NCI-H1436 (cell line): ENCODE measurements around the gene TMEM54.
"Not testable (repeated sequence)": the region's sequence is repeated elsewhere in the genome, so short reads cannot be mapped to it uniquely, and the experiment has no call there.

Experiments used
- DNase-seq: peaks from one replicate; lab custom pipeline; 2025; lab: John Stamatoyannopoulos, UW

TMEM54 gene

DNA sequence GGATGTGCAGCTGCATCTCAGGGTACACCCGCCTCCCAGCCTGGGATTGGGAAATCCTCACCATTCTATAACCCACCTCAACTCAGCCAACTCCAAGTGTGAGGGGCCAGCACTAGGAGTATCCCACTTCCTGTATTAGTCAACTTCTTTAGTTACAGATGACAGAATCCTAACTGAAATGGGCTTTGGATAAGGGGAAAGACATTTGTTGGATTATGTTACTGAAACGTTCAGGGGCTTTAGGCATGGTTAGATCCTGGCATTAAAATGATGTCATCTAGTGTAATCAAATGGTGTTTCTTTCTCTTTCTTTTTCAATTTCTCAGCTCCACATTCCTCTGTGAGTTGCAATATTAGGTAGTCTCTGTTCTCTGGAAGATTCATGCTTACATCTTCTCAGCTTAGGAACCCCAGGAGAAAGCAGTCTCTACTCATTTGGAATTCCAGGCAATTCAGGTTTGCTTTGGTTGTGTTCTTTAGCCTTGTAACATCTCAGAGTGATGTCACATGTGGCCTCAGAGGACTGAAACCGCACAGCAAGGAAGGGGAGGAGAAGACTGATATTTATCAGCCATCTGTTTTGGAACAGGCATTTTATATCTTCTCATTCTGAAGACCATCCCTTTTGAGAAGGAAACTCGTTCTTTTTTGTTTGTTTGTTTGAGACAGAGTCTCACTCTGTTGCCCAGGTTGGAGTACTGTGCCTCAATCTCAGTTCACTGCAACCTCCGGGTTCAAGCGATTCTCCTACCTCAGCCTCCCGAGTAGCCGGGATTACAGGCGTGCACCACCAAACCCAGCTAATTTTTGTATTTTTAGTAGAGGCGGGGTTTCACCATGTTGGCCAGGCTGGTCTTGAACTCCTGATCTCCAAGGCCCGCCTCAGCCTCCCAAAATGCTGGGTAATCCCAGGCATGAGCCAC is 18.9 kb upstream of the TMEM54 start:
- no peak for DNase-seq

DNA sequence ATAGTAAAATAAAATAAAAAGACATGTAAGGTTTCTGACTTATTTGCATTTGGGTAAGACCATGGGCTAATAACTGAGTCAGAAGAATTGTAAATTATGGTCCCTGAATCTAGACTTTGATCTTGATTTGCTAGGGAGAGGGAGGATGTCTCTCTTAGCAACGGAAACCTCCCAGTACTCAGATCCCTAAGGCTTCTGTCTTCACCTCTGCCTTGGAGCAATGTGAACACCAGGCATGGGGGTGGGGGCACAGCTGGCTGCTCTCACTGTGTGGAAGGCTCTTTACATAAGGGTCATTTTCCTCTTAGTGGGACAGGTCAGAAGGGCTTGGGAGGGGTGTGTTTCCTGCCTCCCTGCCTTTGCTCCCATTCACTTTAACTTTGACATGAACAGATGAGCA is 17.0 kb upstream of the TMEM54 start:
- DNase-seq: no peak

DNA sequence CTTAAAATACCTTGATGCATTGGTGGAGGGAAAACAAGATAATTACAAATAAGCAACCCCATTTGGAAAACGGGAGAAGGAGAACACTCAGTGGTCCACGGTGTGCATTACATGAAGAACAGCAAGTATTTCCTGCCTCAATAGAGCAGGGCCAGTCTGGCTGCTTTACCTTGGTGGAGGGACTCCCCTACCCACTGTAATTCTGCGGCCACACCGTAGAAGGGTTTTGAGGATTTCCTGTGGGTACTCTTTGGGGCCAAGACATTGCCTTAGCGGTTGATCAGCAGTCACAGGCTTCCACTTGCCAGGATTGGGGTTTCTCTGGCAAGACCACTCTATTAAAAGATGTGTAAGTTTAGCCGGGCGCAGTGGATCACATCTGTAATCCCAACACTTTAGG is 16.3 kb upstream of the TMEM54 start:
- no peak for DNase-seq

DNA sequence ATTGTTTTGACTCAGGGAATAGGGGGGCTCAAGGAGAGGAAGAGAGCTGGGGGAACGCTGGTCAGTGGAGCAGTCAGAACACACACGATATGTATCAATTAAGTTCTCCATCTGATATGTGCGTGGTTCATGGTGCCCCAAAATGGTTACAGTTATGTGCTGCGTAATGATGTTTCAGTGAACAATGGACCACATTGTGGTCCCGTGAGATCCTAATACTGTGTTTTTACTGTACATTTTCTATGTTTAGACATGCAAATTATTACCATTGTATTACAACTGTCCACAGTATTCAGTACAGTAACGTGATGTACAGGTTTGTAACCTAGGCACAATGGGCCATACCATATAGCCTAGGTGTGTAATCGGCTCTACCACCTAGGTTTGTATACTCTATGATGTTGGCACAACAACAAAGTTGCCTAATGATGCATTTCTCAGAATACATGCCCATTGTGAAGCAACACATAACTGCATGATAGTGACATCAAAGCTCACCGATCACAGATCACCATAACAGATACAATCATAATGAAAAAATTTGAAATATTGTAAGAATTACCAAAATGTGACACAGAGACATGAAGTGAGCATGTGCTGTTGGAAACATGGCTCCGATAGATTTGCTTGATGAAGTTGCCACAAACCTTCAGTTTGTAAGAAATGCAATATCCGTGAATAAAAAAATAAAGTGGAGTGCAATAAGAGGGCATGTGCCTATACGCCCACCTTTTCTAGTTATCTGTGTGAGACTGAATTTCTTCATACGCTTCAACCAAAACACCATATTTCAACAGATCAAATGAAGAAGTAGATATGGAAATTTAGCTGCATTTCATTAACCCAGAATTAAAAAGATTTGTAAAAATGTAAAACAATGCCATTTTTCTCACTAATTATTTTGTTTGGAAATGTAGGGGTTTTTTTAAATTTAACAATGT is 14.8 kb upstream of the TMEM54 start:
- no peak for DNase-seq

DNA sequence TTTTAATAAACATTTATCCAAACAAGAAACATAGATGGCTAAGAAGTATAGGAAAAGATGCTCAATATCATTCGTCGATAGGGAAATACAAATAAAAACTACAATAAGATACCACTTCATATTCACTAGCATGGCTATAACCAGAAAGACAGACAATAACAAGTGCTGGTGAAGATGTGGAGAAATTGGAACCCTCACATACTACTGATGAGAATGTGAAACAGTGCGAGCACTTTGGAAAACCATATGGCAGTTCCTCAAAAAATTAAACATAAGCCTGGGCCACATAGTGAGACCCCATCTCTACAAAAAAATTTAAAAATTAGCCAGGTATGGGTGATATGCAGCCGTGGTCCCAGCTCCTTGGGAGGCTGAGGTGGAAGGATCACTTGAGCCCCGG is 9.1 kb upstream of the TMEM54 start:
- no peak for DNase-seq

DNA sequence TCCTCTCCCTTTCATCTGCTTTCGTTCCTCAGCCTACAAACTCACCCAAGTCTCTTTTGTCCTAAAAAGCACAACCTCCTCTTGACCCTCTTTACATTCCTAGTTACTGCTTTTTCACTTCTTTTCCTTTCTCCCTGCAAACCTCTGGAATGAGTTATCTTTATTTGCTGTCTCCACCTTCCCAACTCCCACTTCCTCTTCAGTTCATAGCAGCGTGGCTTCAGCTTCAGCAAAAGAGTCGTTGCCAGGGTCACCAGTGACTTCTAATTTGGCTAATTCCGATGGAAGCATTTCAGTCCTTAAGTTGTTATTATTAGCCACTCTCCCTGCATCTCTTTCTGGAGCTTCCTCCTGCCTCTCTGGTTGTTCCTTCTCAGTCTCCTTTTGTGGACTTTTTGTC is 6.2 kb upstream of the TMEM54 start:
- no peak for DNase-seq

DNA sequence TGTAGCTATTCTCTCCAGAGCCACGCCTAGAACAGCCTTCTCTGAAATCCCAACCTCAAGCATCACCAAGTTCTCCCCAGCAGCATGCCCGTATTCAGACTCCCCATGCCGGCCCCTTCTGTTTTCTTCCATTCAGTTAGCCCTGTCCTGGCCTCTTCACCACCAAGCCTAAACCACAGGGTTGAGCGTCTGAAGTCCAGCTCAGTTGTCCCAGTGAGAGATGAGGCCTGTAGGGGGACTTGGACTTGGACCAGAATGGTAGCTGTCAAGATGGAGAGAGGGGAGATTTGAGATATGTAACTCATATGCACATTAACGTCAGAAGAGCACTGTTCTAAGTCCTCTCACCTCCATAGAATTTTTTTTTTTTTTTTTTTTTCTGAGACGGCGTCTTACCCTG is 5.5 kb upstream of the TMEM54 start:
- DNase-seq: no peak

DNA sequence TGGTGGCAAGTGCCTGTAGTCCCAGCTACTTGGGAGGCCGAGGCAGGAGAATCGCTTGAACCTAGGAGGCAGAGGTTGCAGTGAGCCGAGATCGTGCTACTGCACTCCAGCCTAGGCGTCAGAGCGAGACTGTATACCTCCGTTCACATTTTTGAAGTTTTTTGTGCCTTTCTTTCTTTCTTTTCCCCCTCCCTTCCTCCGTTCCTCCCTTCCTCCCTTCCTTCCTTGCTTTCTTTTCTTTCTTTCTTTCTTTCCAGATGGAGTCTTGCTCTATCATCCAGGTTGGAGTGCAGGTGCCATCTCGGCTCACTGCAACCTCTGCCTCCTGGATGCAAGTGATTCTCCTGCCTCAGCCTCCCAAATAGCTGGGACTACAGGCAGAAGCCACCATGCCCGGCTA is 4.4 kb upstream of the TMEM54 start:
- not testable (repeated sequence) for DNase-seq

DNA sequence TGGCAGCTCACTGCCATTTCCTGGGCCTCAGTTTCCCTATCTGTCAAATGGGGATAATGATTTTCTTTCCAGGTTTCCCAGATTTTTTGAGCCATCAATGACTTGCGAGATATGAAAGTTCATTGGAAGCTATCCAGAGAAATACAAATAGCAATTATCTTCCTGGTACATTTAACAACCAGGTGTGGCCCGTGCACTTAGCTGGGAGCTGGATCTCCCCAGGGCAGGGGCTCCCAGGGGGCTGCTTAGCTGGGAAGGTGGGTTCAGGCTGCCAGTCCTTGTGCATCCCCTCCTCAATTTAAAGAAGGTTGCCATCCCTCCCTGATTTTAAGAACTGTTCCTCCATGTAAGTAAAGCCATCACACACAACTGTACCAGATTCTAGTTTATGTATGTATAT is 3.6 kb upstream of the TMEM54 start:
- no peak for DNase-seq

DNA sequence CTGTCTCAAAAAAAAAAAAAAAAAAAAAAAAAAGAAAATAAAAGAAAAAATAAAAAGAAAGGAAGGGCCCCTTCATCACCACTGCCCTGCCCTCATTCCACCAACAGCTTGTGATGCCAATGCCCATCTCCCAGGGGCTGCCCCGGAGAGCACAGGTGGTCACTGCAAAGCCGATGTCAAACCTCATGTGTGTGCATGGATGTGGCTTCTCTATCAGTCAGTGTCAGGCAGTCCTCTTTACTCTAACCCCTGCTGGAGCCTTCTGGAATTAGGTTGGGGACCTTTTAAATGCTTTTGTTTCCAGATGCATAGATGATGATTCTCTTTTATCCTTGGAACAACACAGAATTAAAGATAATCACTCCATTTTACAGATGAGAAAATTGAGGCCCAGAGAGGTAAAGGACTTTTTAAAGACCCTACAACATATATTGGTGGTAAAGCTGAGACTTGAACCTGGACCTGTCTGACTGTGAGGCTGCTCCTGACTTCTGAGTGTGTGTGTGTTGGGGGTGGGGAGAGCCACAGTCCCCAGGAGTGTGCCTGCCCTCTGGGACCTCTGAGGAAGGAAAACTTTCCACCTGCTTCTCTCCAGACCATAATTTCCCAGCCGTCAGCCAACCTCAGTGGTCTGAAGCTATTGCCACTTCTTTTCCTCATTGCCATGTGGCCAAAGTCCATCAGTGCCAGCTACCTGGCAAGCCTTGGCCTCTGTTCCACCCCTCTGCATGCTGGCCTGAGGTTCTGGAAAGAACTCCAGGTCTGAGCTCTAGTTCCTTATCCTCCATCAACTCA is 3.0 kb upstream of the TMEM54 start:
- no peak for DNase-seq

DNA sequence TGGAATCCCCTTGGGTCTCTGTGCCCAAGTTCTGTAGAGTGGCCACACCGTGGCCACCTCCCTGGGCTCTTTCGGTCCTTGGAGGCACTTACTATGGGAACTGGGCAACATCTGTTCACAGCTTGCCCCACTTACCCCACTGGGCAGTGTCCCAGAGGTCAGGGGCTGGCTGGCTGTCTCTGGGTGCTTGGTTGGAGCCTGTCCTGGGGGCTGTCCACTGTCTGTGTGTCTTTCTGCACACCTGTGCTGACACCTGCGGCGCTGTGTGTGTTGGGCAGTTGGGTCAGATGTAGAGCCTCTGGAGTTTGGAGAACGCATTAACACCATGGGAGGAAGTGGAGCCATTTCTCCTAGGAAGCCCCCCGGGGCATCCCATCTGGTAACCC is 1.3 kb upstream of the TMEM54 start:
- no peak for DNase-seq

DNA sequence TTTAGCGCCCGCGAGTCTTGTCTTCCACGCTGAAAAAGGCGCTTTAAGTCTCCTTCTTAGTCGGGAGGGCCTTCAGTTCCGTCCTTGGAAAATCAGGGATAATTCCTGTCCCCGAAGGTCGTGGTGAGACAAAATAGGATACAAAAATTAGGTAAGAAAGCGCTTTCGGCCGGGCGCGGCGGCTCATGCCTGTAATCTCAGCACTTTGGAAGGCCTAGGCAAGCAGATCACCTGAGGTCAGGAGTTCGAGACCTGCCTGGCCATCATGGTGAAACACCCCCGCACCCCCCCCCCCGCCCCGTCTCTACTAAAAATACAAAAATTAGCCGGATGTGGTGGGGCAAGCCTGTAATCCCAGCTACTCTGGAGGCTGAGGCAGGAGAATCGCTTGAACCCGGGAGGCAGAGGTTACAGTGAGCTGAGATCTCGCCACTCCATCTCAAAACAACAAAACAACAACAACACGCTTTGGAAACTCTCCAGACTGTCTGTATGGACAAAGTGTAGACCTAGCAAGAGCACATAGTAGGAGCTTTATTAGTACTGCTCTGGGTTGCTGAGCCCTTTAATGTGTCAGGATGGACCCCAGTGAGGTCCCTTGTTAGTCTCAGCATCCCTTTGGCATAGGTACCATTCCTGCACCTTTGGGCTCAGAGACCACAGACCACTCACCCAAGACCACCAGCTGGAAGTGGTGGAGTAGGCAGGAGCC is 790 bp upstream of the TMEM54 start:
- no peak for DNase-seq

DNA sequence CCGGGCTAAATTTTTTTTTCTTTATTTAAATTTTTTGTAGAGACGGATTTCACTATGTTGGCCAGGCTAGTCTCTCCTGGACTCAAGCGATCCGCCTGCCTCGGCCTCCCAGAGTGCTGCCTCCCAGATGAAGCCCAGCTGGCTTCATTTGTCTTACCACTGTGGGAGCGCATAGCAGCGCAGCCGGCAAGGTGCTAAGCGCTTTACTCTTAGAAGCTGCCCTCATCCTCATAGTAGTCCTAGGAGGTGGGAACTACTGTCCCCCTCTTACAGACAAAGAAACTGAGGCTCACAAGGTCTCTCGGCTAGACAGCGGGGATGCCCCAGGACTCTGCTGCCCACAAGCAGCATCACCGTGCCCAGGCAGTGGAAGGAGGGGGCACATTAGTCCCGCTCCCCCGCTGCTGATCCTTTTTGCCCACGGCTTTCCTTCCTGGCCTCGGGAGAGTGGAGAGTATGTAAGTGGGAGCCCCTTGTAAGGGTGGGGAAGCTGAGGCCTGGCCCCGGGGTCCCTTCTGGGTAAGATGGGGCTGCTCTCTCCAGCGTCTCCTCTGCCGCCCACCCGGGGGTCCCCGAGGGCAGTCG is 726 bp downstream of the TMEM54 start:
- no peak for DNase-seq

DNA sequence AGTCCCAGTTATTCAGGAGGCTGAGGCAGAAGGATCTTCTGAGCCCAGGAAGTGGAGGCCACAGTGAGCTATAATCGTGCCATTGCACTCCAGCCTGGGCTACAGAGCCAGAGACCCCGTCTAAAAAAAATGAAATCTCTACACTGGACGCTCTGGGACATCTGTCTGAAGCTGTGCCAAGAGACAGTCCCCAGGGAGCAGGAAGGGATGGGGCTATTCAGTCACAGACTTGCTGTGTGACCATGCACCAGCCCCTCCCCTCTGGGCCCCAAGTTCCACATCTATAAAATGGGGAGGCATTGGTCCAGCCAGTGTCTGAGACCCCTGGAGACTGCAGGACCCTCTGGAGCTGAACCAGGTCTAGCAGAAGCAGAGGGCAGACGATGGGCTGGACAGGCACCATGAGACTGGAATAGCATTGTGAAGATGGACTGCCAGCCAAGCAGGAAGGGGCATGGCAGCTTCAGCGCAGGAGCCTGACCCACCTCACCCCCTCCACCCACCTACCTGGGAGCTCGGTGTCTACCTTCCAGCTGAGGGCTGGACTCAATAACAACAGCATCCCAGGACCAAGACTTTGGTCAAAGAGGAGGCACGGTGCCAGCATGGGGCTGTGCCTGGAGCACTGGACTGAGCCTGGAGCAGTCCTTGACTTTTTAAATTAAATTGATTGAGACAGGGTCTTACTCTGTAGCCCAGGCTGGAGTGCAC is 1.4 kb downstream of the TMEM54 start:
- DNase-seq: no peak

DNA sequence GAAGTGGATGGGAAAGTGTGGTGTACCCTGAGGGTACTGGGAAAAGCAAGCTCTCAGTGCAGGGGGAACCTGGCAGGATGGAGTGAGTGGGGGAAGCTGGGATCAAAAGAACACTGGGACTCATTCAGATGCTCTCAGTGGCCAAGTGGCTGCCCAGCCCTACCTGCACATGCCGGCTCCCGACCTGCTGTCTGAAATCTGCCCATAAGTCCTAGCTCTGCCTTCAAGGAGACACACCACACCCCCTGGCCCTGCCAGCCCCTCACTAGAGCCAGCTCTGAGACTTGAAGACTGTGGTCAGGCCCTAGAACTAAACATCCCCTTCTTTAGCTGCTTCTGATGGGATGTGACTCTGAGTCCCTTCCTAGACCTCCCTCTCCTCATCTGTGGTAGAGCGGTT is 2.2 kb downstream of the TMEM54 start:
- DNase-seq: no peak

DNA sequence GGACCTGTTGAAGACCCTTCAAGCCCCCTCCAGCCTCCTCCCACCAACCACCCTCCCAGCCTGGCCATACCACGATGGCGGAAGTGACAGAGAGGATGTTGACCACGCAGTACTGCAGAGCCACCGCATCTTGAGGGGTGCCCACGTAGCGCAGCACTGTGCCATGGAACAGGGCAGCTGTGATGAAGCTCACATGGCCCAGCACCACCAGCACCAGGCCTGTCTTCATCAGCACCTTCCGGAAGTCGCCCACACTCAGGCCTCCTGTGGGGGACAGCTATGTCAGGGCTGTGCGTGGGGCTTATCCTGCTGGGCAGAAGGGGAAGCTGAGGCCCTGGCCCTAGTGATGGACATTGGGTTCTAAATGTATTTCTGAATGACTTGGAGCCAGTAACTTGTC is 3.1 kb downstream of the TMEM54 start:
- DNase-seq: no peak

DNA sequence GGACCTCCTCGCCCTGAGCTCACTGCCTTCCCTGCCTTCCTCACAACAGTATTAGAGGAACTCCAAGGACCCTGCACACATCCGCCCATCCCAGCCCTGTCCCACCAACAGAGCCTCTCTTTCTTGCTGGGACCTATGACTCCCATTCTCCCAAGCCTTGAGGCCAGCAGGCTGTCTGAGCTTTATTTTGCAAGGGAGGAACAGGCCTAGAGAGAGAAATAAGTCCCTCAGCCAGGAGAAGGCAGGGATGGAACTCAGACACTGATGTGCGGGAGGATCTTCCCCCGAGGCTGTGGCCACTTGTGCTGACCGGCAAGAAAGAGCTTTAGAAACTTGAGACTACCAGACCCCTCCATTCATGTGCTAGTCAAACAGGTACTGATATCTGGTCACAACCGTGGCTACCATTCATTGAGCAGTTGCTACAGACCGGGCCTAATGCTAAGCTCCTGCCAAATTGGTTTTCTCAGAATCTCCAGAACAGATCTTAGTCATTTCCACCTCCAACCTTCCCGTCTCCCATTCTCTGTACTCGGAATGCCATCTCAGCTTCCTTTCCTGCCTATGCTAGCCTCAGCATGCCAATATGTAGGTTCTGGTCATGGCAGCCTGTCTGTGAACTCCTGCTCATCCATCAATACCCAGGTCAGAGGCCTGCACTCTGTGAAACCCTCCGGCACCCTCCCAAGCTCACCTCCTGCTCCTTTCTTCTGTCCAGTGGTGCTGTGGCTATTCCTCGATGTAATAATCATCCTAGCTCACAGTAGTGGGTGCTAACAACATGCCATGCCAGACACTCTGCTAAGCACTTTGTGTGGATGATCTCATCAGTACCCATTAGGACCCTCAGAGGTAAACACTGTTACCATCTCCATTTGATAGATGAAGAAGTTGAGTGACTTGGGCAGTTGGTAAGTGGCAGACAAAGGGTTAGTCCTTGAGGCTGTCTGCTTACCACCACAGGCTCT is 3.8 kb downstream of the TMEM54 start:
- DNase-seq: no peak

DNA sequence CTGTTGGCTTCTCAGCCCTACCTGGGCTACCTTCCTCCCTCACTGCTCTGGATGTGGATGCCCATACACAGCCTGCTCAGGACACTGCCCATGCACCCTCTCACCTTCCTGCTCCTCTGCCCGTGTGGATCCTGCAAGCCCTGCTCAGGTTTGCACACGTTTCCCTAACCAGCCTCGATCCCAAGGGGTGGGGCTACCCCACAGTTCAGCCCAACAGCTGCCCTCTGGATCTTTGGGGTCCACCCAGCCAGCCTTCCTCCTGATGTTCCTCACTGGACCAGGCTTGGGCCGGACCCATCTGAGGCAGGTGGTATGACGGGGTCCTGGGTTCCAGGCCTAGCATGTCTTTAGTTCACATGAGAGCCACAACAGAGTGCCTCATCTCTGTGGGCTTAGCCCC is 4.7 kb downstream of the TMEM54 start:
- DNase-seq: no peak
